ENCODE data around the gene UNC5CL.

- no peak for TF ChIP-seq CTCF (conservative IDR thresholded peaks at IDR 0.05; ENCODE audit: low read depth, low read length)
- TF ChIP-seq RFX5 (IDR thresholded peaks at IDR 0.05; ENCODE audit: low read depth, low read length): no peak
- TF ChIP-seq POLR2A (IDR thresholded peaks at IDR 0.05; ENCODE audit: low read depth, low read length): no peak
- TF ChIP-seq MXI1 (IDR thresholded peaks at IDR 0.05; ENCODE audit: borderline replicate concordance, low read depth, low read length): no peak
Observed at GRCh38 chr6:41077536-41077935, 38.5 kb upstream of the UNC5CL start.

Measured in IMR-90 (cell line).